Peyer's patch (tissue), 4 donors: ENCODE data around the gene PRKCA.

Experiments used
- POLR2A ChIP-seq, 2 donors: fragments of 450-650 bp; IDR thresholded peaks; one replicate each; pipeline ENCODE4 v1.5.1; 2017; ENCODE audit warnings: antibody characterized with exemption in 2 of 2, mild to moderate bottlenecking in 2 of 2, moderate library complexity in 2 of 2
- TF ChIP-seq, protein P1 (sequence below), 6 experiments: fragments of 450-650 bp in 4 of 6; fragments of 200-600 bp in 2 of 6; sonication (generic) in 1 of 6; IDR thresholded peaks; one replicate each; pipeline ENCODE4 v1.5.1; 2017 to 2019; ENCODE audit warnings: antibody characterized with exemption in 6 of 6, mild to moderate bottlenecking in 3 of 6, moderate library complexity in 1 of 6

DNA sequence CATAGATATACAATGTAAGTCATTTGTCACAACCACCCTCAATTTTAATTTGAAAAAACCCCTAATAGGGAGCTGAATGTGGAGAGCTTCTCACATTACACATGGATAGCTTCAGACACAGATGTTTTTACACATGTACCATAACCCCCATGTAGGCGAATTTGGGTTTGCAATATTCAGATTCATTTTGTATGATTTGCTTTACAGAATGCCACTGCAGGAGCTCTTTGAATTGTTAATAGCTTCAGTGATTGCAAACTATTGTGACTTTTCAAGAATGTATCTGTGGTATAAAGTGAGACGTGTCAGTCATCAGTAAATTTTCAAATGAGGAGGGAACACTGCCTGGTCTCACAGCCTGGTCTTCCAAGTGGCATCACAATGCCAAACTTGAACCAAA, 419.9 kb downstream of the PRKCA start:
- TF ChIP-seq, protein P1, sequence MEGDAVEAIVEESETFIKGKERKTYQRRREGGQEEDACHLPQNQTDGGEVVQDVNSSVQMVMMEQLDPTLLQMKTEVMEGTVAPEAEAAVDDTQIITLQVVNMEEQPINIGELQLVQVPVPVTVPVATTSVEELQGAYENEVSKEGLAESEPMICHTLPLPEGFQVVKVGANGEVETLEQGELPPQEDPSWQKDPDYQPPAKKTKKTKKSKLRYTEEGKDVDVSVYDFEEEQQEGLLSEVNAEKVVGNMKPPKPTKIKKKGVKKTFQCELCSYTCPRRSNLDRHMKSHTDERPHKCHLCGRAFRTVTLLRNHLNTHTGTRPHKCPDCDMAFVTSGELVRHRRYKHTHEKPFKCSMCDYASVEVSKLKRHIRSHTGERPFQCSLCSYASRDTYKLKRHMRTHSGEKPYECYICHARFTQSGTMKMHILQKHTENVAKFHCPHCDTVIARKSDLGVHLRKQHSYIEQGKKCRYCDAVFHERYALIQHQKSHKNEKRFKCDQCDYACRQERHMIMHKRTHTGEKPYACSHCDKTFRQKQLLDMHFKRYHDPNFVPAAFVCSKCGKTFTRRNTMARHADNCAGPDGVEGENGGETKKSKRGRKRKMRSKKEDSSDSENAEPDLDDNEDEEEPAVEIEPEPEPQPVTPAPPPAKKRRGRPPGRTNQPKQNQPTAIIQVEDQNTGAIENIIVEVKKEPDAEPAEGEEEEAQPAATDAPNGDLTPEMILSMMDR (IDR thresholded peaks at IDR 0.05), result no peak
- no peak for TF ChIP-seq POLR2A (IDR thresholded peaks at IDR 0.05)
